BE2C (cell line): ENCODE results near the gene TRIO.

Source experiments
- DNase-seq: peaks from one replicate; pipeline ENCODE4 v3.0.0-alpha.2; 2020
- H3K27me3 ChIP-seq: fragments of 250-450 bp; sonication (Bioruptor Pico); 2 replicates; pipeline ENCODE4 v1.5.1; 2020; ENCODE audit warnings: mild to moderate bottlenecking
- H3K36me3 ChIP-seq: fragments of 250-450 bp; sonication (Bioruptor Pico); 2 replicates; pipeline ENCODE4 v1.5.1; 2020; ENCODE audit warnings: mild to moderate bottlenecking
- H3K4me1 ChIP-seq: fragments of 250-450 bp; sonication (Bioruptor Pico); 2 replicates; pipeline ENCODE4 v1.5.1; 2020
- H3K4me3 ChIP-seq: 2 replicates; pipeline ENCODE4 v1.5.1; 2011; ENCODE audit warnings: low read depth, low read length
- H3K9me3 ChIP-seq: fragments of 250-450 bp; sonication (Bioruptor Pico); 2 replicates; pipeline ENCODE4 v1.5.1; 2020
- CTCF ChIP-seq: IDR thresholded peaks from 2 replicates; pipeline ENCODE4 v1.5.1; 2012; ENCODE audit warnings: mild to moderate bottlenecking, low read depth, low read length

The TRIO gene

GRCh38 chr5:14171046-14171445 is 27.9 kb downstream of the TRIO start:
- DNase-seq = no peak
- Histone ChIP-seq H3K27me3 (no peaks in the 10 kb centered on the region), H3K4me1 (peaks cover 19% of the 10 kb centered on the region), H3K9me3 (no peaks in the 10 kb centered on the region), H3K36me3 (no peaks in the 10 kb centered on the region), H3K4me3 (no peak overlapping the region)
- no peak for TF ChIP-seq CTCF

- Histone ChIP-seq H3K36me3 (no peaks in the 10 kb centered on the region), H3K4me1 (peaks cover 19% of the 10 kb centered on the region), H3K27me3 (no peaks in the 10 kb centered on the region), H3K9me3 (no peaks in the 10 kb centered on the region), H3K4me3 (no peak overlapping the region)
- DNase-seq = no peak
- no peak for TF ChIP-seq CTCF
Measured at GRCh38 chr5:14171621-14172020, 28.5 kb downstream of the TRIO start.

- no peak for TF ChIP-seq CTCF
- no peaks in the 10 kb centered on the region for H3K27me3 ChIP-seq
- H3K4me3 ChIP-seq = no peak overlapping the region
- H3K9me3 ChIP-seq = no peaks in the 10 kb centered on the region
- no peak for DNase-seq
- peaks cover 19% of the 10 kb centered on the region for H3K4me1 ChIP-seq
- H3K36me3 ChIP-seq = no peaks in the 10 kb centered on the region
Measured at GRCh38 chr5:14172149-14172795, 29.1 kb downstream of the TRIO start.

GRCh38 chr5:14173377-14174229 is 30.5 kb downstream of the TRIO start:
- peak overlapping the region; percentile 31 for H3K4me3 ChIP-seq
- peaks cover 25% of the 10 kb centered on the region for H3K4me1 ChIP-seq

GRCh38 chr5:14174230-14174636 is 31.1 kb downstream of the TRIO start:
- no peaks in the 10 kb centered on the region for H3K9me3 ChIP-seq
- no peaks in the 10 kb centered on the region for H3K36me3 ChIP-seq
- TF ChIP-seq CTCF = no peak
- H3K4me3 ChIP-seq = peak overlapping the region; percentile 31
- DNase-seq = no peak
- no peaks in the 10 kb centered on the region for H3K27me3 ChIP-seq
- H3K4me1 ChIP-seq = peaks cover 25% of the 10 kb centered on the region

More at GRCh38 chr5:14173377-14174229, 30.5 kb downstream of the TRIO start:
- H3K27me3 ChIP-seq = no peaks in the 10 kb centered on the region
- no peaks in the 10 kb centered on the region for H3K9me3 ChIP-seq
- no peak for DNase-seq
- H3K36me3 ChIP-seq = no peaks in the 10 kb centered on the region
- TF ChIP-seq CTCF = no peak

- no peak for DNase-seq
- TF ChIP-seq CTCF = no peak
- peaks cover 23% of the 10 kb centered on the region for H3K4me1 ChIP-seq
- H3K36me3 ChIP-seq = no peaks in the 10 kb centered on the region
- no peak overlapping the region for H3K4me3 ChIP-seq
- H3K27me3 ChIP-seq = no peaks in the 10 kb centered on the region
- H3K9me3 ChIP-seq = no peaks in the 10 kb centered on the region
Measured at GRCh38 chr5:14175381-14175780, 32.2 kb downstream of the TRIO start.
